Mammary epithelial cell (primary cell): Measurements from ENCODE around the gene TNFAIP6.

Source experiments
- CTCF ChIP-seq, 2 donors: IDR thresholded peaks in 1 of 2; conservative IDR thresholded peaks in 1 of 2; 2 replicates each; pipeline ENCODE4 v1.5.1; 2011 to 2012; ENCODE audit warnings: inconsistent platforms in 2 of 2, low read length in 2 of 2, mild to moderate bottlenecking in 2 of 2, control low read depth in 1 of 2, low read depth in 1 of 2; ENCODE audit not compliant: insufficient read depth in 1 of 2; ENCODE audit errors: extremely low read depth in 1 of 2
- EZH2 ChIP-seq: IDR thresholded peaks from 2 replicates; pipeline ENCODE4 v1.6.1; 2012; ENCODE audit warnings: low read length, inconsistent platforms, borderline replicate concordance

GRCh38 chr2:151336863-151337371 lies 20.5 kb upstream of the TNFAIP6 start:
- TF ChIP-seq CTCF (conservative IDR thresholded peaks at IDR 0.05 in 1 of 2, IDR thresholded peaks at IDR 0.05 in 1 of 2; ENCODE audit: extremely low read depth in 1 of 2, insufficient read depth in 1 of 2, low read depth in 1 of 2, low read length in 2 of 2): no peak
- no peak for TF ChIP-seq EZH2
